IMR-90 (cell line): ENCODE data around the gene ADAM12. TPM values are rescaled to one million over a fixed set of nuclear protein-coding genes. Genes with fewer than 3 reads are reported as not detected.

Source experiments
- ATAC-seq: fragments of 200-7000 bp; cut with Tn5 transposase; 2 replicates; pipeline ENCODE4 v1.9.1; 2020; ENCODE audit warnings: low read depth, mild to moderate bottlenecking, moderate library complexity
- BruUV-seq: library from RNA; stranded (reverse); fragments of 400-500 nt; replicated peaks from 2 replicates; lab custom pipeline; 2021; lab: Mats Ljungman, UMichigan
- CTCF ChIA-PET: fragments of 300-600 bp; formaldehyde crosslinking; extraction: SDS; loops from one replicate; lab custom pipeline; 2021; ENCODE audit warnings: antibody characterized with exemption; lab: Yijun Ruan, JAX
- POLR2A ChIA-PET: fragments of 300-600 bp; sonication (Branson Sonifier 250); formaldehyde crosslinking; loops from one replicate; lab custom pipeline; 2022; ENCODE audit warnings: antibody characterized with exemption; ENCODE audit not compliant: unreplicated experiment; lab: Charles Lee
- DNase-seq: peaks from one replicate; pipeline ENCODE4 v3.0.0; 2013
- H2AFZ ChIP-seq: replicated peaks from 2 replicates; pipeline ENCODE3; 2013; ENCODE audit warnings: low read length, mild to moderate bottlenecking; ENCODE audit not compliant: poor library complexity
- H2AK5ac ChIP-seq: 2 replicates; pipeline ENCODE4 v1.6.1; 2013; ENCODE audit warnings: low read depth, low read length, inconsistent platforms
- H2AK9ac ChIP-seq: replicated peaks from 2 replicates; pipeline ENCODE3; 2013; ENCODE audit warnings: mild to moderate bottlenecking, low read depth, low read length, moderate library complexity; ENCODE audit not compliant: poor library complexity
- H2BK120ac ChIP-seq: 2 replicates; pipeline ENCODE4 v1.6.1; 2013; ENCODE audit warnings: low read depth, low read length, inconsistent platforms
- H2BK15ac ChIP-seq: 3 replicates; pipeline ENCODE4 v1.6.1; 2013; ENCODE audit warnings: low read depth, low read length, inconsistent platforms
- H2BK20ac ChIP-seq: 2 replicates; pipeline ENCODE4 v1.6.1; 2013; ENCODE audit warnings: low read depth, mild to moderate bottlenecking, inconsistent platforms, low read length, moderate library complexity
- H2BK5ac ChIP-seq: 2 replicates; pipeline ENCODE4 v1.6.1; 2013; ENCODE audit warnings: mild to moderate bottlenecking, low read depth, low read length, inconsistent platforms; ENCODE audit not compliant: poor library complexity, severe bottlenecking
- H3K14ac ChIP-seq: replicated peaks from 2 replicates; pipeline ENCODE4 v1.6.1; 2013; ENCODE audit warnings: low read depth, low read length, inconsistent platforms
- H3K18ac ChIP-seq: 2 replicates; pipeline ENCODE4 v1.6.1; 2013; ENCODE audit warnings: low read depth, low read length, control low read depth
- H3K23ac ChIP-seq: 2 replicates; pipeline ENCODE4 v1.6.1; 2013; ENCODE audit warnings: low read depth, low read length, inconsistent platforms
- H3K27ac ChIP-seq: 2 replicates; pipeline ENCODE4 v1.5.1; 2013; ENCODE audit warnings: mild to moderate bottlenecking, control low read depth, low read length; ENCODE audit not compliant: insufficient read depth
- H3K27me3 ChIP-seq: 2 replicates; pipeline ENCODE4 v1.6.1; 2013; ENCODE audit warnings: low read length; ENCODE audit not compliant: control insufficient read depth, insufficient read depth
- H3K36me3 ChIP-seq: 2 replicates; pipeline ENCODE4 v1.6.1; 2013; ENCODE audit warnings: low read length, mixed read lengths; ENCODE audit not compliant: control insufficient read depth, insufficient read depth
- H3K4ac ChIP-seq: 2 replicates; pipeline ENCODE4 v1.6.1; 2013; ENCODE audit warnings: low read depth, low read length, inconsistent platforms
- H3K4me1 ChIP-seq: 2 replicates; pipeline ENCODE4 v1.6.1; 2013; ENCODE audit warnings: low read length, mixed read lengths; ENCODE audit not compliant: control insufficient read depth, insufficient read depth
- H3K4me2 ChIP-seq: 2 replicates; pipeline ENCODE4 v1.6.1; 2013; ENCODE audit warnings: low read depth, mild to moderate bottlenecking, control low read depth, low read length, moderate library complexity
- H3K4me3 ChIP-seq: 2 replicates; pipeline ENCODE4 v1.5.1; 2013; ENCODE audit warnings: low read depth, mild to moderate bottlenecking, control low read depth, low read length, moderate library complexity; ENCODE audit not compliant: insufficient read depth
- H3K56ac ChIP-seq: 2 replicates; pipeline ENCODE4 v1.6.1; 2013; ENCODE audit warnings: low read length, inconsistent platforms; ENCODE audit not compliant: insufficient read depth; ENCODE audit errors: extremely low read depth
- H3K79me1 ChIP-seq, 2 experiments: 2 replicates each; pipeline ENCODE4 v1.6.1; 2013; ENCODE audit warnings: low read length in 2 of 2, inconsistent platforms in 1 of 2, low read depth in 1 of 2
- H3K9ac ChIP-seq: 2 replicates; pipeline ENCODE4 v1.6.1; 2013; ENCODE audit warnings: low read depth, low read length, control low read depth
- H3K9me1 ChIP-seq: 2 replicates; pipeline ENCODE4 v1.6.1; 2013; ENCODE audit warnings: low read length, inconsistent platforms; ENCODE audit not compliant: insufficient read depth
- H3K9me3 ChIP-seq: 2 replicates; pipeline ENCODE4 v1.6.1; 2013; ENCODE audit warnings: low read length; ENCODE audit not compliant: control insufficient read depth, insufficient read depth
- H4K20me1 ChIP-seq: 2 replicates; pipeline ENCODE4 v1.6.1; 2013; ENCODE audit warnings: low read length, inconsistent platforms; ENCODE audit not compliant: insufficient read depth
- H4K5ac ChIP-seq: 2 replicates; pipeline ENCODE4 v1.6.1; 2013; ENCODE audit warnings: mild to moderate bottlenecking, low read depth, low read length, control low read depth
- H4K8ac ChIP-seq, 2 experiments: 2 replicates each; pipeline ENCODE4 v1.6.1; 2013; ENCODE audit warnings: low read depth in 2 of 2, low read length in 2 of 2, control low read depth in 1 of 2, inconsistent platforms in 1 of 2
- H4K91ac ChIP-seq: 2 replicates; pipeline ENCODE4 v1.6.1; 2013; ENCODE audit warnings: low read depth, low read length, inconsistent platforms; ENCODE audit not compliant: insufficient read depth
- CEBPB ChIP-seq: IDR thresholded peaks from 2 replicates; pipeline ENCODE4 v1.6.1; 2012; ENCODE audit warnings: low read depth, low read length, improper control_type of control experiment
- CHD1 ChIP-seq: IDR thresholded peaks from 2 replicates; pipeline ENCODE4 v1.6.1; 2012; ENCODE audit warnings: low read depth, low read length, improper control_type of control experiment
- CTCF ChIP-seq: conservative IDR thresholded peaks from 2 replicates; pipeline ENCODE4 v1.5.1; 2012; ENCODE audit warnings: mild to moderate bottlenecking, low read depth, low read length, improper control_type of control experiment
- ELK1 ChIP-seq: fragments of 150-350 bp; IDR thresholded peaks from 2 replicates; pipeline ENCODE4 v1.6.1; 2016; ENCODE audit warnings: low read depth, mild to moderate bottlenecking, low read length, moderate library complexity, borderline replicate concordance
- FOS ChIP-seq: fragments of 150-350 bp; IDR thresholded peaks from 2 replicates; pipeline ENCODE4 v1.6.1; 2016; ENCODE audit warnings: low read depth, low read length
- MAFK ChIP-seq: IDR thresholded peaks from 2 replicates; pipeline ENCODE4 v1.6.1; 2012; ENCODE audit warnings: low read depth, low read length, improper control_type of control experiment
- MXI1 ChIP-seq: IDR thresholded peaks from 2 replicates; pipeline ENCODE4 v1.6.1; 2012; ENCODE audit warnings: low read depth, mild to moderate bottlenecking, low read length, moderate library complexity, borderline replicate concordance
- NFE2L2 ChIP-seq: fragments of 150-350 bp; IDR thresholded peaks from 2 replicates; pipeline ENCODE4 v1.6.1; 2016; ENCODE audit warnings: low read depth, mild to moderate bottlenecking, low read length
- POLR2A ChIP-seq: IDR thresholded peaks from 2 replicates; pipeline ENCODE4 v1.6.1; 2012; ENCODE audit warnings: mild to moderate bottlenecking, low read depth, low read length
- RAD21 ChIP-seq: IDR thresholded peaks from 2 replicates; pipeline ENCODE4 v1.6.1; 2012; ENCODE audit warnings: low read length, improper control_type of control experiment
- RCOR1 ChIP-seq: IDR thresholded peaks from 2 replicates; pipeline ENCODE4 v1.6.1; 2012; ENCODE audit warnings: mild to moderate bottlenecking, low read length, improper control_type of control experiment; ENCODE audit not compliant: insufficient replicate concordance
- RFX5 ChIP-seq: IDR thresholded peaks from 2 replicates; pipeline ENCODE4 v1.8.0; 2012; ENCODE audit warnings: low read depth, mild to moderate bottlenecking, low read length, moderate library complexity
- SMC3 ChIP-seq: fragments of 150-350 bp; IDR thresholded peaks from 2 replicates; pipeline ENCODE4 v1.6.1; 2016; ENCODE audit warnings: low read depth, mild to moderate bottlenecking, antibody characterized with exemption, low read length, moderate library complexity
- WGBS, 2 experiments: methylation state at CpG; one replicate each; pipeline versions ENCODE4 v1.1.5 to v1.1.7; 2013; ENCODE audit warnings: missing lambda C conversion rate in 2 of 2; ENCODE audit not compliant: insufficient read length in 1 of 2; ENCODE audit errors: extremely low coverage in 2 of 2; 5-methylcytosine and 5-hydroxymethylcytosine counted together
- dilution Hi-C: fragments of 300-500 bp; cut with HindIII; formaldehyde crosslinking; loops from one replicate; pipeline ENCODE4 v1.14.3; 2018; ENCODE audit warnings: low sequenced_read_pairs; ENCODE audit not compliant: unreplicated experiment
- in situ Hi-C: fragments of 300-500 bp; cut with MboI; formaldehyde crosslinking; loops from 3 replicates; pipeline ENCODE4 v1.14.3; 2019; ENCODE audit warnings: low sequenced_read_pairs, inconsistent platforms, mixed read lengths
- intact Hi-C: fragments of 100-400 bp; cut with micrococcal nuclease; formaldehyde crosslinking; loops from 2 replicates; pipeline ENCODE4 v1.10.0; 2022
- polyA plus RNA-seq, 3 experiments: library from polyadenylated mRNA; depleted of rRNA; stranded (reverse); fragments of >200 nt; gene quantifications; 2 replicates each; pipeline ENCODE4 v1.2.3, GENCODE V29; 2012; ENCODE audit warnings: low replicate concordance in 1 of 3
- total RNA-seq: library from RNA; depleted of rRNA; stranded (reverse); fragments of >200 nt; gene quantifications from 2 replicates; pipeline ENCODE4 v1.2.3, GENCODE V29; 2012
- TF ChIP-seq, protein P1 (sequence below): fragments of 150-350 bp; IDR thresholded peaks from 2 replicates; pipeline ENCODE4 v1.6.1; 2017; ENCODE audit warnings: mild to moderate bottlenecking, antibody characterized with exemption, low read length, low read depth

ADAM12 gene
- total and polyA plus RNA-seq, 2 of the 4 experiments (the other 2 are of a cell fraction): 9.6 to 10.2 TPM

- peak overlapping the region; percentile 39; the same call in 1 of the 2 replicates for H3K27ac ChIP-seq
- no peaks in the 10 kb centered on the region for H3K27me3 ChIP-seq
- H3K36me3 ChIP-seq: no peaks in the 10 kb centered on the region
- peak overlapping the region; percentile 45; the same call in 1 of the 2 replicates for H2BK20ac ChIP-seq
- H2AK9ac ChIP-seq: no peak overlapping the region
- H3K79me1 ChIP-seq: no peaks in the 10 kb centered on the region; a peak in 1 of 4 replicates
- ATAC-seq (peak; percentile 79), DNase-seq (peak; percentile 100)
- POLR2A ChIA-PET: no interaction called here
- no peak overlapping the region for H4K5ac ChIP-seq
- H3K23ac ChIP-seq: peak overlapping the region; percentile 25; the same call in 1 of the 2 replicates
- dilution Hi-C loops (no loop called here), intact Hi-C loops (loop anchor here (1.0 to 10.0 kb wide), 3 partner anchors 48 to 265 kb away; no protein-coding TSS in a partner anchor), in situ Hi-C loops (no loop called here)
- H3K18ac ChIP-seq: no peak overlapping the region
- no TSS peak for BruUV-seq
- no peak overlapping the region for H3K9ac ChIP-seq
- peaks cover 24% of the 10 kb centered on the region for H3K9me1 ChIP-seq
- H3K14ac ChIP-seq: peak overlapping the region; percentile 72; the same call in 1 of the 2 replicates
- H3K56ac ChIP-seq: peak overlapping the region; percentile 31; the same call in 1 of the 2 replicates
- CTCF ChIA-PET: no interaction called here
- H2AK5ac ChIP-seq: peak overlapping the region; percentile 92; the same call in 1 of the 2 replicates
- no peaks in the 10 kb centered on the region for H3K9me3 ChIP-seq
- H4K20me1 ChIP-seq: 0 out of 2 replicates have a peak, but pooled peaks cover 3% of the 10 kb centered on the region
- H3K4me3 ChIP-seq: no peak overlapping the region
- H3K4me2 ChIP-seq: peak overlapping the region; percentile 59
- peak overlapping the region; percentile 61 for H3K4ac ChIP-seq
- H4K91ac ChIP-seq: peak overlapping the region; percentile 54
- peak overlapping the region; percentile 48; the same call in 1 of the 3 replicates for H2BK15ac ChIP-seq
- H2AFZ ChIP-seq: peak overlapping the region; percentile 4
- no CpG with 5 or more reads among the region's 11 CpGs for WGBS, 2 experiments
- H3K4me1 ChIP-seq: peaks cover 18% of the 10 kb centered on the region
- H2BK120ac ChIP-seq: peak overlapping the region; percentile 54
- peak overlapping the region; percentile 62 for H2BK5ac ChIP-seq
- H4K8ac ChIP-seq: peak overlapping the region in 1 of 2 experiments; percentile 60; a peak in 2 of 4 replicates
- TF ChIP-seq, protein P1, sequence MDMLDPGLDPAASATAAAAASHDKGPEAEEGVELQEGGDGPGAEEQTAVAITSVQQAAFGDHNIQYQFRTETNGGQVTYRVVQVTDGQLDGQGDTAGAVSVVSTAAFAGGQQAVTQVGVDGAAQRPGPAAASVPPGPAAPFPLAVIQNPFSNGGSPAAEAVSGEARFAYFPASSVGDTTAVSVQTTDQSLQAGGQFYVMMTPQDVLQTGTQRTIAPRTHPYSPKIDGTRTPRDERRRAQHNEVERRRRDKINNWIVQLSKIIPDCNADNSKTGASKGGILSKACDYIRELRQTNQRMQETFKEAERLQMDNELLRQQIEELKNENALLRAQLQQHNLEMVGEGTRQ: no peak; the same call in 1 of the 2 replicates
- TF ChIP-seq FOS: peak; percentile 99
- peak; percentile 80 for TF ChIP-seq CEBPB
- TF ChIP-seq RFX5: no peak
- TF ChIP-seq CHD1: no peak
- TF ChIP-seq POLR2A: 0 out of 2 replicates have a peak, but pooled peaks have one; percentile 21
- TF ChIP-seq MXI1: no peak
- TF ChIP-seq RAD21: peak; percentile 34; the same call in 1 of the 2 replicates
- TF ChIP-seq ELK1: no peak
- TF ChIP-seq SMC3: no peak
- no peak for TF ChIP-seq RCOR1
- no peak for TF ChIP-seq CTCF
- no peak; the same call in 1 of the 2 replicates for TF ChIP-seq MAFK
- peak; percentile 60 for TF ChIP-seq NFE2L2
These were observed 140.8 kb downstream of the ADAM12 start for GRCh38 chr10:126247446-126247975.
